ENCODE results near the gene SULT4A1.

SULT4A1 gene

DNA sequence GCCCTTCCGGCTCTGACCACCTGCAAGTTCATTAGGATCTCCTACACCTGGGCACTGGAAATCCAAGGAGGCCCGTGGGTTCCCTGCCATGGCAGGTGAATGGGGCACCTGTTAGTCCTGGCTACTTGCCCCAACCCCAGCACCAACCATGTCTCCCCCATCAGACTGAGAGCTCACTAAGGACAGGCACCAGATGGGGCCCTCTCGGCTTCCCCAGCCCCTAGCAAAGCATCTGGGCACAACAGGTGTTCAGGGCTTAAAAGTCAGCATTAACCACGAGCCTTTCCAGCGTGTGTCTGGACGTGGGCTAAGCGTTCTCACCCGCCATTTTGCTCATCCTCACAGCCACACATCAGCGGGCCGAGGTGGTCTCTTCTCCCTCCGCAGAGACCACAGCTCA lies 2.2 kb downstream of the SULT4A1 start:
- no peak for DNase-seq

DNA sequence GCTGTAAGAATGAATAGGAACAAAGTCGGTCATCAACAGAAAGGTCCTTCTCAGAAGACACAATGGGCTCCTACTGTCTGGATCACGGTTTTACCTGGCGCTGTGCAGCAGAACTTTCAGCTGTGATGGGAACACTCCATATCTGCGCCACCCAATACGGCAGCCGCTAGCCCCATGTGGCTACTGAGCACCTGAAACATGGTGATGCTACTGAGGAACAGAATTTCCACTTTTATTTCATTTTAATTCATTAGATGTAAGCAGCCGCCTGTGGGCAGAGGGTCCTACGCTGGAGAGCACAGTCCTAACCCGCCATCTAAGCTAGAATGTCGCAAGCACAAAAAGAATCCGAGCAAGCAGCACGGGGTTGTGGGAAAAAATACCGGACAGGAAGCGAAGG lies 2.7 kb downstream of the SULT4A1 start:
- DNase-seq = no peak

DNA sequence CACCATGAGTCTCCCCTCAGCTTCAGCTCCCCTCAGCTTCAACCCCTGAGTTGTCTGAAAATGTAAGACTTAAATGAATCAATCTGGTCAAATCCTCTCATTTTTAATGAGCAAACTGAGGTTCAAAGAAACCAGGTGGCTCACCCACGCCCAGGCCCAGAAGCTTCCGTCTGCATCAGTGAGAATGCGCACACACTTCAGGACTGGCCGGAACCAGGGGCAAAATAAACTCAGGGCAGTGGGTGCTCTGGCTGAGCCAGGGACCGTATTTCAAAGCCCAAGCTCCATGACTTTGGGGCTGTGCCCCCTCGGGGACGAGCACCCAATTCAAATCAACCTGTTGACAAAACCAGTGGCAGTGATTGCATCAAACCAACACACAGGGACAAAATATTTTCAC lies 3.1 kb downstream of the SULT4A1 start:
- DNase-seq = no peak

DNA sequence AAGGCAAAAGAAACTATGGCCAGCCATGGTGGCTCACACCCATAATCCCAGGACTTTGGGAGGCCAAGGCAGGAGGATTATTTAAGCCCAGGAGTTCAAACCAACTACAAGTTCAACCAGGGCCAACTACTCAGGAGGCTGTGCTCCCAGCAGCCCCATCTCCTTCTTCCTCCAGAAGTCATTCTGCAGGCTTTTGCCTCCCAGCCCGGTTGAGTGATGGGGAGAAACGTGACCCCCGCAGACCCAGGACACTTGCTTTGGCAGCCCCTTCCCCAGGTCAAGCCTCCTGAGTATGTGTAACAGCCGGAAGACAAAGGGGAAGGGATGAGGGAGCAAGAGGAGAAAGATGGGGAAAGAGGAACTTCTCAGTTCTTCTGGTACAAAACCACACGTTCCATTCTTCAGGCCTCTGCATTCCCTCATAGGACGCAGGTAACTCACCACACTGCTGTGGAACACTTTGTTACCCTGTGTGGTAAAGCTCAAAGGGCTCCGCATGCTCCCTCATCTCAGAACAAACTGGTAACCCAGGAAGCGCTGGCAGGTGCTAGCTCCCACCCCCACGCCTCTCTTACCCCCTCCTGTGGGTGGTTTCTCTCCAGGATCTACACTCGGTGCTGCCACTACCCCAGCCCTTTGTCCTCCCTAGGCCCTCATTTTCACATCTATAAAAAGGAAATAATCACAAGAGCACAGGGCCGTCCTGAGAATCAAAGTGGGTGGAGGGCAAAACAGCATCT lies 4.0 kb downstream of the SULT4A1 start:
- DNase-seq = no peak

DNA sequence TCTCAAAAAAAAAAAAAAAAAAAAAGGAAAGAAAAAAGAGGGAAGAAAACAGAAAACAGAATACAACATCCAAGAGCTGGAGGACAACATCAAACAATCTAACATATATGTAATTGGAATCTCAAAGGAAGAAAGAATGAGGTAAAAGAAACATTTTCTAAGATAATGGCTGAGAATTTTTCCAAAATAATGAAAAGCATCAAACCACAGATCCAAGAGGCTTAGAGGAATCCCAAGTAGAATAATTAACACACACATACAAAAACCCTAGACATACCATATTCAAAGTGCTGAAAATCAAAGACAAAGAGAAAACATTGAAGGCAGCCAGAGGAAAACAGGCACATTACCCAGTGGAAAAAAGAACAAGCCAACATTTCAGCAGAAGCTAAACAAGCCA lies 4.9 kb downstream of the SULT4A1 start:
- DNase-seq = no peak

DNA sequence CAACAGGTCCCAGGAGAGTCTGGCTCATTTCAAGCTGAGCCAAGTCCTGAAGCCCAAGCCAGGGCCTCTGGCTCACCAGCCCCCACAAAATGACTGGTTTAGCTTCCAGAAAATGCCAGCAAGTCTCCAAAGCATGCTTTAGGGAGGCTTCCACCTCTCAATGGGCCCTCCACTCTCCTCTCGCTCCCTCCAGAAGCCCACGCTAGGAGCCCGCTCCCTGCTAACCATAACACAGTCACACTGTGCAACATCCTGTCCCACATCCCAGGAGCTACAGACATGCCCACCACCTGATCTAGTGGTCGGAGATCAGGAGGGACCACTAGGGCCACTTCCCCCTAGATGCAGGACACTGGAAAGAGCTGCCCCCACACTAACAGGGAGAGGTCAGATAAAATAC lies 6.9 kb downstream of the SULT4A1 start:
- DNase-seq = no peak

DNA sequence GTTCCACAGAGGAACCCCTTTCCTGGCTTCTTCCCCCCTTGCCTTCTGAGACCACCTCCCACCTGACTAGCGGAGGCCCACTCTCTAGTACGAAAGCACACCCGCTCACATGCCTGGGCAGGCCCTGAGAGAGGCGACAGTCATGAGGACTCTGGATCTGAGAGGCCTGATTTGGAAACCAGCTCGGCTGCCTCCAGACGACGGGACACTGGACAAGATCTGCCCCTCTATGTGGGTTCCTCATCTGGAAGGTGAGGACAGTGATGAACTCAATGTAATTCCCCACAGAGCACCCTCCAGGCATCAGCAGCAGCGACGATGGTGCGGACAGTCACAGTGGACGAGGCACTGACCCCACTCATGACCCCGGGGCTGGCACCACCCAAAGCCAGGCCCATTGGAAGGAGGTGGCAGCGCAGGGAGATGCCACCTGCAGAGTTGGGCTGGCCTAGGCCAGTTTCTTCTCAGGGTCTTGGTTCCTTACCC lies 7.5 kb downstream of the SULT4A1 start:
- DNase-seq = no peak

DNA sequence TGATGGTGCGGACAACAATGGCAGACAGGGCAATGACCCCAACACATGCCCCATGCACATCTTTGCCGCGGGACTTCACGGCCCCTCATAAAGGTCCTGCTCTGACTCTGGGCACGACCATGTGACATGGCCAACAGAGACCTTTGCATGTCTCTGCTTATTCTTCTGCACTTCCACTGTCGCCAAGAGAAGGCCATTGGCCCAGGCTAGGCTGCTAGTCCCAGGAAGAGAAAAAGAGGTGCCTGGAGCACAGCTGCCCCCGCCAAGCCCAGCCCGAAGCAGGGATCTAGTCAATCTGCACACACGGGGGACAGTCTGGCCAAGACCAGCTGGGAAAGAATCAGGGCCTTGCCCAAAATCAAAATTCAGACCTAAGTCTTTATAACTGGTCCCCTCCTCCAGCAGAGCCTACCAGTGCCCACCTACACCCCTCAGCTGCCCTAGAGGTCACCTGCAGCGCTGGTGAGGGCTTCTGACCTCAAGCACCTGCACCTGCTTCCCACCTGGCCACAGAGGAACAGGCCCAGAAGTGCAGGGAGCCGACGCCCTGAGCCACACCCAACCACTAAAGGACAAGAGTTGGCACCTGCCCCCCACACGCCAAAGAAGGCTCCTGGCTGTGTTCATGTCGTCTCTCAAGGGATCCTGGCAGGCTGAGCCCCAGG lies 8.1 kb downstream of the SULT4A1 start:
- no peak for DNase-seq

DNA sequence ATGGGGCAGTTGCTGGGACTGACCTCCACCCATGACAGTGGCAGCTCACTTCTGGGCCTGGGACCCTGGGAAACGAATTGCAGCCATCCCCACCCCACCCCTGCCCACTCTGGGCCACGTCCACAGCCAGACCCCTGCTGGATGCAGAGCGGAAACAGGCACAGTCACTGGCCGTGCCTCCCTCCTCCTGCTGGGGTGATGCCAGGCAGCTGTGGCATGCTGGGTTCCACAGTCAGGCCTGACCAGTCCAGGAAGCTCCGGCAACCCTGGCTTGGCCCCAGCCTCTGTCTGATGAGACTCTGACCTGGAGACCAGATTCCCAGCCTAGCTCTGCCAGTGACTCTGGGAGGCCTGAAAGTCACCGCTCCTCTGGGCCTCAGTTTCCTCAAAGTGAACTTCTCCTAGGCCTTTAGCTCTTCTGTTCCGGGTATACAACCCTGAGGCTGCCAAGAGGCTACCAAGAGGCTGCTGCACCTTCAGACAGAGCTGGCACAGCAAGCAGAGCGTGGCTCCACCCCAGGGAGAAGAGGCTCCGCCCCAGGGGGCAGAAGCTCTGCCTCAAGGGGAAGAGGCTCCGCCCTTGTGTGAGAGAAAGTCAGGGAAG lies 8.9 kb downstream of the SULT4A1 start:
- DNase-seq = no peak

DNA sequence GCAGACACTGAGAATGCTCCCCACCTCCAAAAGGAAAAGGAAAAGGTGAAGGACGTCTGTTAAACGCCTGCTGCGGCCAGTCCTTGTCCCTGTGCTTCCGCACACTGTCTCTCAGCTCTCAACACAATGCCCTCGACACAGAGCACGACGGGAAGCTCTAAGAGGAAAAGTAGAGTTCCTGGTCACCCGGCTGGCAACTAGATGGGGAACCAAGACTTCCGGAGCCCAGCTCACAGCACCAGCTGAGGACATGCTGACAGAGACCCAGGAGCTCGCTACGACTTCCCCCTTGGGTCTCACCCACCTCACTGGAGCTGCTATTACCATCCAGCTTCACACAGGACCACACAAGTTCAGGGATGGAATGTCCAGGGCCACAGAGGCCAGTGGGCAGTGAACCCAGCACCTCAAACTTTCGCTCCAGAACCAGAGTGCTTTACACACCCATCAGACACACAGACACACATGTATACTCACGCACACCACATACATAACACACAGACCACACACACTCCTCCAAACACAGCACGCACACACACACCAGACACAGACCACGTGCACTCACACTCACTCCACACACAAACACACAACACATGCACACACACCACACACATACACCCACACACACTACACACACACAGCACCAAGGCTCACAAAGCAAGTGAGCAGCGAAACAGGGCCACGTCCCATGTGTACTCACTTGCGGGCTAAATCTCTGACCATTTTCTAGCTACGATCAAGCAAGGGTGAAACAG lies 9.6 kb downstream of the SULT4A1 start:
- no peak for DNase-seq

DNA sequence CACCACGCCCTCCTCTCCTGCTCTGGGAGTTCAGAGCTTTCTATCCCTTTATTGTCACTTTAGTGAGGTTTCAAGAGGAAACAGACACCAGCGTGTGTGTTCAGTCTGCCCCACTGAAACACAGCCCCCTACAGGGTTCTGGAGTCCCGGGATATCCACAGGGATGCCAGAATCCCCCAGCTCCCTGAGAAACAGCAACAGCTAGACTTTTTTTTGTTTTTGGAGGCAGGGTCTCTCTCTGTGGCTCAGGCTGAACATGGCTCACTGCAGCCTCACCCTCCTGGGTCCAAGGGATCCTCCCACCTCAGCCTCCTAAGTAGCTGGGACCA lies 10.4 kb downstream of the SULT4A1 start:
- no peak for DNase-seq

DNA sequence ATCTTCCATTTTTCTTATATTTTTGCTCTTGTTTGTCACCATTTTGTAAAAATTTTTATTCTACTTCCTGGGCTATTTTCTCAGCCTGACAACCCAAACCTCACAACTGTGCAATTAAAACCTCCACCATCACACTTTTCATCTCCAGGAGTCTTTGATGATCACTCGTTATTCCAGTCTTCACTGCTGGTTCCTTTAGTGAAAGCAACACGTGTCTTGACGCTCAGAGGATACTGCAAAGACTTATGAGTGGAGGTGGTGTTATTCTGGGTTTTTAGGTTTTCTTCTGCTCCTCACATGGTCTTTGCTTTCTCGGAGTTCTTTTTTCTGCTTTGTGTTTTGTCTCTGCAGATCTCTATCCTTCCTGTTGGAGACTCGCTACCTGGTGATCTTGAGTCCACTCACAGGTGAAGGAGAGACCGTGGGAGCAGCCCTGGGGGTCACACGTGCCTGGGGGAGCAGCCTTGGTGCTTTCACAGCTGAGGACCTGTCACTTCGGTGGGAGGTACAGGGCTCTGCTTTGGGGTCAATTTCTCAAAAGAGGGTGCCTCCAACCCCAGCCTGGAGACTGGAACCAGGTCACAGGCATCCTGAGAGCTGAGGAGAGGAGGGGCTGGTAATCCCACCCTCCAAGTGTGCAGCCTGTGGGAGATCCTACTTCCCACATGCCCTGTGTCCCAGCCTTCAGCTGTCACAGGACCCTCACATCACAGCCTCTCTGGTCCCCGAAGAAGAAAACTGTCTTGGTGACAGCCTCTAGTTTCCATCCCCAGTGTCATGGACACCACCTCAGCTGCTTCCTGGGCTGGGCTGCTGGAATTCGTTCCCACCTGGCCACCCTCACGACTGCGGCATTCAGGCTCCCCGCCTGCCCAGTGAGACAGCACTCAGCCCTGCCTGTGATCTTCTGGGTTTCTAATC lies 11.0 kb downstream of the SULT4A1 start:
- no peak for DNase-seq

DNA sequence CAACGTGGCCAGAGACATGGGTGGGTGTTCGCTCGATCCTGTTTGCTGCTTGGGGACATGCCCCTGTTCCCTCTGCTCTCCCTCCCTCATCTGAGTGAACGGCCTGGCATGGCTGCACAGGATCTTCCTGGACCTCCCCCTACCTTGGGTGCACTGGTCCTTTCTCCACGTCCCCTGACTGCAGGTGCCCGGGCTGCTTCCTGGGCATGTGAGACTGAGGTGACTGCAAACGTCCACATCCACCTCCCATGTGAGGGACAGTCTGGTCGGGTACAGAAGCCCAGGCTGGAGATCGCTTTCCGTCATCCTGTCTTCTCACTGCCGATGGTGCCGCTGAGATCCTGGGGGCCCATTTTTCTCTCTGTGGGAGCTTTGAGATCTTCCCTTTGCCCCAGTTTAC lies 11.8 kb downstream of the SULT4A1 start:
- no peak for DNase-seq

DNA sequence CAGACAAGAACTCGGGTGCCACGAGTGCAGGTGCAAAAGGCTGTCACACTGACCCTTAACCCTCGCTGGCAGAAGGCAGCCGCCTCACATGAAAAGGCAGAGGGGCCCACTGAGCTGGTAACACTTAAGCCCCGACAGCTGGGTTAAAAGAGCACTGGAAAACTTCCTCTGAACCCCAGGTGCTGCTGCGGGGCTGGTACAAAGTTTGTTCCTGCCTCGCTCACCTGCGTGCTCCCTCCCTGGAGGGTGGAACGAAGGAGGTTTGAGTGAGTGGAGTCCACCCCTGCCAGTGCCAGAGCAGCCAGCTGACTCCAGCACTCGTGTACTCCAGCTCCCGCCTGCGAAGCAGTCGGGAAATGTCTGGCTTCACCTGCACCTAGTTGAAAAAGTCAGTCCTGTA lies 12.6 kb downstream of the SULT4A1 start:
- DNase-seq = no peak

DNA sequence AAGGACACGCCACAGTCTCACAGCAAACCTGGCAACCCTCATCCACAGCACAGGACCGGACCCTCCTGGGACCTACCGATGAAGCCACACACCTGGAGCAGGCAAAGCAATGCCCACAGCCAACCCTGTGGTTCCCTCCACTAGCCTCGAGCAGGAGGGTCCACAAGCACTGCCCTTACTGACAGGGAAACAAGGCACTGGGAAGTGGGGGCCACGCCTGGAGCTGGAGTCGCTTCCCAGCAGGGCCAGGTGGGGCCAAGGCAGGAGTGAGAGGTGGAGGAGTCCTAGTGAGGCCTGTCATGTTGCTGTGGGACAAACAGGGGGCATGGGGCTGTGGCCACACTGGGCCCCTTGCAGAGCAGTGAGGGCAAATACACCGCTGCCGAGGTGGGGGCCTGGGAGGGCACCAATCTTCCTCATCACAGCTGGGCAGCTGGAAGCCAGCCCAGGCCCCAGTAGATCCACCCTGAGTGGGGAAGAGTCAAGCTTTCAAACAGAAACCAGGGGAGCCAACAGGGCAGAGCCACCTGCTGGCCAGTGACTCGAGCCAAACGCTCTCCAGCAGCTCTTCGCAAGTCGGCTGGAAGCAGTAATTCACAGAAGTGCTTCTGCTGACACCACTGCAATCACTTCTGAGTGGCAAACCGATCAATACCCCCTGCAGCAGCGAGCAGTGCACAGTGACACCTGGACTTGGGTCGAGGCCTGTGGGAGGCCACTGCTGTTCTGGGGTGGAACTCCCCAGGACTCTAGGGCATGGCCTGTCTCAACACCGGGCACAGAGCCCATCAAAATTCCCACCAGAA lies 13.7 kb downstream of the SULT4A1 start:
- no peak for DNase-seq

DNA sequence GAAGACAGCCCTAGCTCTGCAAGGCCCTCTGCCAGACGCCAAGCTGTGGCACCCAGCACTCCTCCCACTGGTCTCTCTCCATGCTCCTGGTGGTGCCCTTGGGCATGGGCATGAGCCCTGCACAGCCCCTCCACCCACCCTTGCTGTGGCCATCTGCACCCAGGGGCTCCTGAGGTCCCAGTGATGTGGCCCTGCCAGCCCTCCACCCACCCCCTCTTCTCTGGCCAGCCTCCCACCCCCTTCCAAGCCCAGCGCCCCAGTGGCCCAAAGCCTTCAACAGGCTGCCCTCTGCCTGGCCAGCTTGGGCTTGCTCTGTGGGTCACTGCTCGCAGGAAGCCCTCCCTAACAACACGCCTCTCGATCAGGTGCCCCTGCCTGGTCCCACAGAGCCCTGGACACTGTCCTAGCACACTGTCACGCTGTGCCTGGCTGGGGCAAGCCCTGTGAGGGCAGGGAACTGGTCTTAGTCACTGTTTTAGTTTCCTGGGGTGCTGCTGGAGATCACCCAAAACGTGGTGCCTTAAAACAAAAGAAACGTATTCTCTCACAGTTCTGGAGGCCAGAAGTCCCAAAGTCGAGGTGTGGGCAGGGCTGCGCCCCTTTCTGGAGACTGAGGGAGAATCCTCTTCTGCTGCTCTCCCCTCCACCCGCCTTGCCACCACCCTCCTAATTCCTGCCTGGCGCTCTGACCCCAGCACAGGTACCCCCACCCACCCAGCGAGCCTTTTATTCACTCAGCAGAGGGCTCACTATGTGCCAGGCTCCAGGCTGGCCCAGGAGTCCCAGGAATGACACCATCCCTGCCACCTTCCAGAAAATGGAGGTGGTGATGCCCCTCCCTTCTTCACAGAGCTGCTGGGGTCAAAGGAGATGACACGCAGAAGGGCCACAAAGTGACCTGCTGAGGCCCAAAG lies 14.7 kb downstream of the SULT4A1 start:
- DNase-seq = no peak

DNA sequence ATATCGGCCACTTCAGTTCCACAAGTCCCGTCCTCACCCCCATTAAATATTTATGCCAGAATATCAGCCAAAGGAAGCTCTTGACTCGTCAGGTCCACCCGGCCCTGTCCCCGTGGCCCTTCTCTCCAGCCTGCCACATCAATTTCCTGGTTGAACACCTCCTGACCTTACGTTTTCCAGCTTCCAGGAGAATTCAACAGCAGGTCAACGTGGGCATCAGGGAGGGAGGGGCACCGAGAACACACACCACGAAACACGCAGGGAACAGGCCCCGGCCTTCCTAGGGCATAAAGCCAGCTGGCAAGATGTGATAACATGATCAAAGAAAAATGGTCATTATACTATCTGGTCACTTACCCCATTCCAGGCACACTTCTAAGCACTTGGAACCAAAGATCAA lies 15.3 kb downstream of the SULT4A1 start:
- no peak for DNase-seq

DNA sequence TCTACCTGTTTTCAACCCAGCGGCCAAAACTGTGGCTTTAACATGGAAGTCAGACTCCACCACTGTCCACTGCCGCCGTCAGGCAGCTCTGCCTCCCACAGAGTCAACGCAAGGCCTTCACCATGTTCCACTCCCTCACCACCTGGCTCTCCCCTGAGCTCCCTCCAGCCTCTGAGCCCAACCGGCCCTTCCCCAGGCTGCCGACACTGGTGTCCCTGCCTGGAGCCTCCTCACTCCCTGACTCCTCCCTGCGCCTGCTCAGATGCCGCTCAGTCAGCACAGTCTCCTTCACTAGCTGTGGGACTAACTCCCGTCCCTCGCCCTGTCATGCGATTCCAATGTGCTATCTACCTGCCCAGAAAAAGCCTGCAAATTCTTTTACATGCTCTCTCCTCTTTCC lies 16.3 kb downstream of the SULT4A1 start:
- no peak for DNase-seq

DNA sequence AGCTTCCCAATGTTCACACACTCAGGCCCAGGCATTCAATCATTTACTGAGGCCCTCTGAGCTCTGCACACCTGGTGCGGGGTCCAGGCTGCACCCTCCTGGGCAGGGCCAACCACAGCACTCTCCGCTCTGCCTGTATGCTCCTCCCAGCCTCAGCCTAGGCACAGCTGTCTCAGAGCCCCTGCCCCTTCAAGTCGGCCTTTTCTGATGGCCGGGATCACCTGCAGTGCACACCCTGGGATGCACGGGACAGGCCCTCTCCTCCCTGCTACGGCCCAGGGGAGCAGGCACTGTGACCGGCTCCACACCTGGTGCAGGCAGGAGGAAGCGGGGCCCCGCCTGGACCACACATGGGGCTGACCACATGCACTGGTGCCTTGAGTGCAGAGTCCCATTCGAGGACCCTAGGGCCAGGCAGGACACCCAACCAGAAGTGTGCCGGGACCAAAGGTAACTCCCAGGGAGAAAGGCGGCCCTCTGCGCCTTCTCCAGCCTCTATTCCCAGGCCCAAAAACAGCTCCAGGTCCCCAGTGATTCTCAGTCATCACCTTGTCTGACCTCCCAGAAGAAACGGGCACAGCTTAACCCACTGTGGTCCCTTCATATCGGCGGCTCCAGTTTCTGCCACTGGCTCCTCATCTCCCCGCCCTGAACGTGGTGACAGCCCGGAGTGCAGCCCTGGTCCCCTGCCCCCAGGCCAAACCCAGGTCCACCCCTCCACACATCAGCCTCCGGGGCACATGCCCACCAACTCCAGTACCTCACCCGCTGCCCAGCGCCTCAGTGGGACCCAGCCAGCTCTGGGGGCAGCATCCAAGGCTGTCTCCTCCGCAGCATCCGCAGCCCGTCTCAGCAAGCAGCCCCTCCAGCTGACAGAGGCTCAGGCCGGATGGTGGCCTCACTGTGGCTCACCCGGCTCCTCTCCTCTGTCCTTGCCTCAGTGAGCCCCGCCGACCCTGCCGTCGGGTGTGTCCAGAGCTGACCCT lies 17.5 kb downstream of the SULT4A1 start:
- no peak for DNase-seq
